HepG2 (cell line): Measurements from ENCODE around the gene SQSTM1. TPM values are rescaled to one million over a fixed set of nuclear protein-coding genes. Genes with fewer than 3 reads are reported as not detected.

ENCODE experiments used
- AGO1 ChIP-seq: fragments of 200-400 bp; formaldehyde crosslinking; IDR thresholded peaks from 2 replicates; pipeline ENCODE4 v1.6.1; 2017; ENCODE audit warnings: mild to moderate bottlenecking, low read depth, low read length, moderate library complexity; ENCODE audit not compliant: poor library complexity, severe bottlenecking
- GFI1 ChIP-seq: sonication (generic); formaldehyde crosslinking; IDR thresholded peaks from 2 replicates; pipeline ENCODE4 v1.5.0; 2020; ENCODE audit warnings: missing genetic modification reagents, mild to moderate bottlenecking, borderline replicate concordance
- MLLT10 ChIP-seq: sonication (generic); formaldehyde crosslinking; IDR thresholded peaks from 2 replicates; pipeline ENCODE4 v1.4.0; 2020; ENCODE audit warnings: missing genetic modification reagents
- MNT ChIP-seq: fragments of 450-650 bp; IDR thresholded peaks from 2 replicates; pipeline ENCODE4 v1.6.1; 2016
- MTA1 ChIP-seq: sonication (generic); formaldehyde crosslinking; IDR thresholded peaks from 2 replicates; pipeline ENCODE4 v1.4.0; 2020; ENCODE audit warnings: missing genetic modification reagents, mild to moderate bottlenecking, borderline replicate concordance
- POLR2A ChIP-seq, 2 experiments: IDR thresholded peaks; 2 replicates each; pipeline ENCODE4 v1.6.1; 2011; ENCODE audit warnings: low read depth in 2 of 2, low read length in 2 of 2, mild to moderate bottlenecking in 1 of 2, moderate library complexity in 1 of 2; ENCODE audit not compliant: insufficient read depth in 1 of 2
- RORA ChIP-seq: sonication (generic); formaldehyde crosslinking; IDR thresholded peaks from 2 replicates; pipeline ENCODE4 v1.5.0; 2020; ENCODE audit warnings: mild to moderate bottlenecking, missing genetic modification reagents, moderate library complexity
- SNAPC4 ChIP-seq: sonication (generic); formaldehyde crosslinking; IDR thresholded peaks from 2 replicates; pipeline ENCODE4 v1.4.0; 2020; ENCODE audit warnings: mild to moderate bottlenecking, missing genetic modification reagents
- SSRP1 ChIP-seq: IDR thresholded peaks from 2 replicates; pipeline ENCODE4 v1.6.1; 2016; ENCODE audit warnings: control low read depth
- THAP8 ChIP-seq: sonication (generic); formaldehyde crosslinking; IDR thresholded peaks from 2 replicates; pipeline ENCODE4 v1.5.1; 2020; ENCODE audit warnings: missing genetic modification reagents, mild to moderate bottlenecking, borderline replicate concordance
- TRIM24 ChIP-seq: sonication (generic); formaldehyde crosslinking; IDR thresholded peaks from 2 replicates; pipeline ENCODE4 v1.8.0; 2022; ENCODE audit warnings: mild to moderate bottlenecking, missing genetic modification reagents
- ZBTB1 ChIP-seq: sonication (generic); formaldehyde crosslinking; IDR thresholded peaks from 2 replicates; pipeline ENCODE4 v1.4.0; 2020; ENCODE audit warnings: missing genetic modification reagents, borderline replicate concordance
- ZKSCAN1 ChIP-seq: fragments of 150-350 bp; IDR thresholded peaks from 2 replicates; pipeline ENCODE4 v1.6.1; 2014; ENCODE audit warnings: low read length
- ZNF281 ChIP-seq: sonication (generic); formaldehyde crosslinking; IDR thresholded peaks from 2 replicates; pipeline ENCODE4 v1.4.0; 2020; ENCODE audit warnings: missing genetic modification reagents, borderline replicate concordance
- ZNF749 ChIP-seq: sonication (generic); formaldehyde crosslinking; IDR thresholded peaks from 2 replicates; pipeline ENCODE4 v1.8.0; 2022; ENCODE audit warnings: mild to moderate bottlenecking, missing genetic modification reagents, moderate library complexity, borderline replicate concordance
- ZNF800 ChIP-seq: sonication (generic); formaldehyde crosslinking; IDR thresholded peaks from 2 replicates; pipeline ENCODE4 v1.4.0; 2020; ENCODE audit warnings: missing genetic modification reagents
- polyA plus RNA-seq, 8 experiments: library from polyadenylated mRNA; depleted of rRNA in 3 of 8; stranded (reverse) in 7 of 8; unstranded in 1 of 8; fragments of >200 nt; fragmentation: Illumina TruSeq in 4 of 8; extraction: Trizol in 4 of 8; gene quantifications; 2 replicates each; pipeline versions ENCODE4 v1.2.1 to v1.2.3, GENCODE V29; 2011 to 2016; ENCODE audit warnings: low read depth in 4 of 8, missing spikeins in 1 of 8, mixed read lengths in 1 of 8; ENCODE audit not compliant: insufficient read depth in 1 of 8
- total RNA-seq, 5 experiments: library from RNA; depleted of rRNA; stranded (reverse); fragments of >200 nt; fragmentation: Illumina TruSeq; extraction: Trizol; gene quantifications; 2 replicates each; pipeline ENCODE4 v1.2.3, GENCODE V29; 2016; ENCODE audit warnings: low read depth in 1 of 5

The SQSTM1 gene
- total and polyA plus RNA-seq, 2 of the 13 experiments (the other 11 are each of a cell fraction or from before 2014, with no cell fraction given): 90.9 to 160 TPM

GRCh38 chr5:179839328-179840256 is 18.9 kb downstream of the SQSTM1 start (continued):
- 0 out of 2 replicates have a peak, but pooled peaks have one; percentile 26 for TF ChIP-seq ZNF800 (CRISPR knock-in tag)
- no peak for TF ChIP-seq SNAPC4 (CRISPR knock-in tag)
- TF ChIP-seq ZKSCAN1: no peak
- peak; percentile 94 for TF ChIP-seq AGO1
- TF ChIP-seq ZNF749 (CRISPR knock-in tag): no peak
- no peak for TF ChIP-seq ZBTB1 (CRISPR knock-in tag)
- peak in 1 of 2 experiments; percentile 47; a peak in 1 of 4 replicates for TF ChIP-seq POLR2A (IDR thresholded peaks at IDR 0.05; ENCODE audit: insufficient read depth in 1 of 2, low read depth in 2 of 2, low read length in 2 of 2)
- peak; percentile 58; the same call in 1 of the 2 replicates for TF ChIP-seq ZNF281 (CRISPR knock-in tag)
- TF ChIP-seq MTA1 (CRISPR knock-in tag): no peak
- TF ChIP-seq GFI1 (CRISPR knock-in tag): no peak
- no peak for TF ChIP-seq MNT
- no peak for TF ChIP-seq TRIM24 (CRISPR knock-in tag)
- TF ChIP-seq THAP8 (CRISPR knock-in tag): no peak
- no peak for TF ChIP-seq MLLT10 (CRISPR knock-in tag)
- TF ChIP-seq RORA (CRISPR knock-in tag): no peak
- TF ChIP-seq SSRP1 (CRISPR knock-in tag): peak; percentile 62; the same call in 1 of the 2 replicates
